ENCODE data around the gene UNC13C. TPM values are rescaled to one million over a fixed set of nuclear protein-coding genes. Genes with fewer than 3 reads are reported as not detected.

The UNC13C gene
- total RNA-seq, 1 experiment from 2014 or later, result not detected

GRCh38 chr15:54094661-54095060 lies 116.4 kb downstream of the UNC13C start:
- Histone ChIP-seq H3K4me3 (replicated peaks in 1 of 2; ENCODE audit: low read depth in 1 of 2, low read length in 2 of 2) (no peak overlapping the region), H2AFZ (ENCODE audit: low read depth, low read length, poor library complexity, severe bottlenecking) (no peak overlapping the region), H4K20me1 (ENCODE audit: insufficient read depth) (no peaks in the 10 kb centered on the region), H3K79me2 (ENCODE audit: insufficient read depth, low read length) (no peaks in the 10 kb centered on the region), H3K9ac (ENCODE audit: low read length) (no peak overlapping the region), H3K9me2 (ENCODE audit: insufficient read depth) (no peaks in the 10 kb centered on the region), H3K27ac (ENCODE audit: low read depth, low read length) (no peak overlapping the region), H3K9me3 (ENCODE audit: control insufficient read depth in 1 of 2, insufficient read depth in 1 of 2, low read depth in 1 of 2, low read length in 2 of 2) (peaks cover 0 to 26% of the 10 kb centered on the region in 2 experiments; a peak in 2 of 4 replicates), H3K36me3 (ENCODE audit: control insufficient read depth in 1 of 2, insufficient read depth in 2 of 2, low read length in 2 of 2) (no peaks in the 10 kb centered on the region), H3K4me2 (ENCODE audit: low read length) (no peak overlapping the region), H3K4me1 (ENCODE audit: control insufficient read depth in 1 of 2, insufficient read depth in 2 of 2, low read length in 2 of 2) (no peaks in the 10 kb centered on the region), H3K27me3 (ENCODE audit: insufficient read depth, low read length) (no peaks in the 10 kb centered on the region)
- TF ChIP-seq CEBPB (IDR thresholded peaks at IDR 0.05; ENCODE audit: low read depth) (no peak), ZNF274 (IDR thresholded peaks at IDR 0.05; ENCODE audit: low read depth, low read length) (no peak), SP1 (IDR thresholded peaks at IDR 0.05; ENCODE audit: low read depth) (no peak), EZH2 (IDR thresholded peaks at IDR 0.05) (no peak), ATF3 (IDR thresholded peaks at IDR 0.05) (no peak), POLR2A (IDR thresholded peaks at IDR 0.05; ENCODE audit: borderline replicate concordance, extremely low read depth, insufficient read depth, insufficient read length) (no peak), POLR2AphosphoS5 (IDR thresholded peaks at IDR 0.05; ENCODE audit: low read depth, low read length) (no peak), SRF (IDR thresholded peaks at IDR 0.05; ENCODE audit: low read depth) (no peak), RAD21 (IDR thresholded peaks at IDR 0.05; ENCODE audit: low read depth) (no peak), JUND (IDR thresholded peaks at IDR 0.05) (no peak), EGR1 (IDR thresholded peaks at IDR 0.05; ENCODE audit: low read depth) (no peak), ZBTB33 (IDR thresholded peaks at IDR 0.05; ENCODE audit: extremely low read depth, insufficient replicate concordance, low read length) (no peak), EZH2phosphoT487 (IDR thresholded peaks at IDR 0.05; ENCODE audit: borderline replicate concordance) (no peak), CBX3 (IDR thresholded peaks at IDR 0.05; ENCODE audit: low read depth) (no peak)
- TF ChIP-seq, protein P1, sequence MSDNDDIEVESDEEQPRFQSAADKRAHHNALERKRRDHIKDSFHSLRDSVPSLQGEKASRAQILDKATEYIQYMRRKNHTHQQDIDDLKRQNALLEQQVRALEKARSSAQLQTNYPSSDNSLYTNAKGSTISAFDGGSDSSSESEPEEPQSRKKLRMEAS (IDR thresholded peaks at IDR 0.05), result no peak
- TF ChIP-seq, protein P2, sequence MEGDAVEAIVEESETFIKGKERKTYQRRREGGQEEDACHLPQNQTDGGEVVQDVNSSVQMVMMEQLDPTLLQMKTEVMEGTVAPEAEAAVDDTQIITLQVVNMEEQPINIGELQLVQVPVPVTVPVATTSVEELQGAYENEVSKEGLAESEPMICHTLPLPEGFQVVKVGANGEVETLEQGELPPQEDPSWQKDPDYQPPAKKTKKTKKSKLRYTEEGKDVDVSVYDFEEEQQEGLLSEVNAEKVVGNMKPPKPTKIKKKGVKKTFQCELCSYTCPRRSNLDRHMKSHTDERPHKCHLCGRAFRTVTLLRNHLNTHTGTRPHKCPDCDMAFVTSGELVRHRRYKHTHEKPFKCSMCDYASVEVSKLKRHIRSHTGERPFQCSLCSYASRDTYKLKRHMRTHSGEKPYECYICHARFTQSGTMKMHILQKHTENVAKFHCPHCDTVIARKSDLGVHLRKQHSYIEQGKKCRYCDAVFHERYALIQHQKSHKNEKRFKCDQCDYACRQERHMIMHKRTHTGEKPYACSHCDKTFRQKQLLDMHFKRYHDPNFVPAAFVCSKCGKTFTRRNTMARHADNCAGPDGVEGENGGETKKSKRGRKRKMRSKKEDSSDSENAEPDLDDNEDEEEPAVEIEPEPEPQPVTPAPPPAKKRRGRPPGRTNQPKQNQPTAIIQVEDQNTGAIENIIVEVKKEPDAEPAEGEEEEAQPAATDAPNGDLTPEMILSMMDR (IDR thresholded peaks at IDR 0.05 in 2 of 3, conservative IDR thresholded peaks at IDR 0.05 in 1 of 3; ENCODE audit: borderline replicate concordance in 1 of 3, insufficient read depth in 1 of 3, low read depth in 2 of 3, low read length in 2 of 3), result no peak
- CTCF ChIA-PET, result no interaction called here
- RAD21 ChIA-PET (ENCODE audit: low non-redundant PET in 1 of 2, low total read pairs in 2 of 2, uncharacterized antibody in 2 of 2, unreplicated experiment in 2 of 2), result no interaction called here
- intact Hi-C loops (cut with micrococcal nuclease), result no loop called here
- ATAC-seq (no peak), DNase-seq (ENCODE audit: low read depth, low spot score) (no peak)
- POLR2A ChIA-PET, result no interaction called here
- BruUV-seq (replicated peaks), result no TSS peak

All from HCT116 (cell line).